HEK293T (cell line): ENCODE data around the gene NR6A1.

ENCODE experiments used
- CTCF ChIA-PET: fragments of 350-600 bp; formaldehyde crosslinking; extraction: SDS; loops from one replicate; lab custom pipeline; 2021; ENCODE audit warnings: antibody characterized with exemption, inconsistent platforms; lab: Yijun Ruan, JAX
- POLR2A ChIA-PET: fragments of 350-600 bp; formaldehyde crosslinking; extraction: SDS; loops from one replicate; lab custom pipeline; 2020; ENCODE audit warnings: antibody characterized with exemption, inconsistent platforms; lab: Yijun Ruan, JAX
- DNase-seq: peaks from one replicate; pipeline ENCODE4 v3.0.0; 2012; ENCODE audit warnings: mixed read lengths; ENCODE audit errors: extremely low spot score
- ARNT ChIP-seq: fragments of 450-650 bp; IDR thresholded peaks from 2 replicates; pipeline ENCODE4 v1.6.1; 2017; ENCODE audit warnings: mild to moderate bottlenecking
- BHLHE40 ChIP-seq: fragments of 450-650 bp; IDR thresholded peaks from 2 replicates; pipeline ENCODE4 v1.6.1; 2016; ENCODE audit warnings: mild to moderate bottlenecking, moderate library complexity, borderline replicate concordance
- CTBP1 ChIP-seq: fragments of 450-650 bp; IDR thresholded peaks from 2 replicates; pipeline ENCODE4 v1.6.1; 2016; ENCODE audit warnings: borderline replicate concordance
- ELF4 ChIP-seq: fragments of 450-650 bp; IDR thresholded peaks from 2 replicates; pipeline ENCODE4 v1.6.1; 2017; ENCODE audit warnings: antibody characterized with exemption
- FOXA1 ChIP-seq: fragments of 450-650 bp; IDR thresholded peaks from 2 replicates; pipeline ENCODE4 v1.6.1; 2016; ENCODE audit warnings: mild to moderate bottlenecking
- FOXK2 ChIP-seq: fragments of 450-650 bp; IDR thresholded peaks from 2 replicates; pipeline ENCODE4 v1.6.1; 2016; ENCODE audit warnings: mild to moderate bottlenecking
- FOXM1 ChIP-seq: fragments of 450-650 bp; IDR thresholded peaks from 2 replicates; pipeline ENCODE4 v1.6.1; 2017; ENCODE audit warnings: mild to moderate bottlenecking, borderline replicate concordance
- HDGF ChIP-seq: fragments of 450-650 bp; IDR thresholded peaks from 2 replicates; pipeline ENCODE4 v1.6.1; 2017; ENCODE audit warnings: antibody characterized with exemption, borderline replicate concordance
- L3MBTL2 ChIP-seq: fragments of 450-650 bp; conservative IDR thresholded peaks from 2 replicates; pipeline ENCODE4 v1.6.1; 2016; ENCODE audit warnings: mild to moderate bottlenecking
- LEF1 ChIP-seq: fragments of 450-650 bp; IDR thresholded peaks from 2 replicates; pipeline ENCODE4 v1.6.1; 2017; ENCODE audit warnings: mild to moderate bottlenecking, borderline replicate concordance
- NFRKB ChIP-seq: fragments of 450-650 bp; IDR thresholded peaks from 2 replicates; pipeline ENCODE4 v1.6.1; 2016; ENCODE audit warnings: mild to moderate bottlenecking, moderate library complexity
- PKNOX1 ChIP-seq: fragments of 450-650 bp; IDR thresholded peaks from 2 replicates; pipeline ENCODE4 v1.6.1; 2016
- SP1 ChIP-seq: fragments of 450-650 bp; IDR thresholded peaks from 2 replicates; pipeline ENCODE4 v1.6.1; 2017
- SUZ12 ChIP-seq: fragments of 450-650 bp; IDR thresholded peaks from 2 replicates; pipeline ENCODE4 v1.6.1; 2016; ENCODE audit warnings: mild to moderate bottlenecking
- TARDBP ChIP-seq: fragments of 450-650 bp; IDR thresholded peaks from 2 replicates; pipeline ENCODE4 v1.6.1; 2016
- ZNF384 ChIP-seq: fragments of 450-650 bp; IDR thresholded peaks from 2 replicates; pipeline ENCODE4 v1.6.1; 2016

NR6A1 gene

DNA sequence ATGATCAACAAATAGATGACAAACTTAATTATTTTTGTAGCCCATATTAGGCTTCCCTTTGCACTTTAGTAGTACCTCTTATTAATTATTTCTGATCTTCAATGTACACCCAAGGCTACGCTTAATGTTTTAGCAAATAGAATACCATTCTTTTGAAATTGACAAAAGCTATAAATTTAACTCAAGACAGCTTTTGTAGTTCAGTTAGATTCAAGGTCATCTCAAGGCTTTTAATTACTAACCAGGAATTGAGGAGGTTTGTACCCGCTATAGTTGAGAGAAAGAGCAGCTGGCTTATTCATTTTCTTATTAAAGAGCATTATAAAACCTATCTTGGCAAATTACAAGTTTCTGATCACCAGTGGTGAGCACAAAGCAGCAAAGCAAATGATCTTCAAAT lies 15.1 kb downstream of the NR6A1 start:
- ChIA-PET POLR2A (no interaction called here), CTCF (no interaction called here)
- TF ChIP-seq NFRKB (no peak), BHLHE40 (no peak), FOXM1 (no peak), FOXK2 (no peak), SUZ12 (no peak), FOXA1 (no peak), ZNF384 (no peak), SP1 (no peak), LEF1 (no peak), ELF4 (no peak), CTBP1 (no peak), TARDBP (no peak), ARNT (no peak), PKNOX1 (no peak), HDGF (no peak), L3MBTL2 (no peak)
- DNase-seq, result no peak

DNA sequence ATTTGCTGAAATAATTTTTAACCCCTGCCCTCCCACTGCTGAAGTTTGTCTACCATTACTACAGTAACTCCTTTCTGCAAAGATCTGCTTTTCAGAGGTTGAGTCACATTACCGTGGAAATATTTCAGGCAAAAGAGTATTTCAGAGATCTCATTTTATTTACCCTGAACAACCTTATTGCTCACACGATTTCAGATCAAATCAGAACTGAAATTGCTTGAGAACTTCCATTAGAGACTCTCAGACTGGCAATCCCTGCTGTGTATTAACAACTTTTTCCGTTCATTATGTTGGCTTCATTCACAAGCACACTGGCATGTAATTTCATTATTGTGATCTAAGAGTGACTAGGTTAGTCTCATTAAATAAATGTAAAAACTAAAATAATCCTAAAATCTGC lies 16.1 kb downstream of the NR6A1 start:
- DNase-seq, result no peak
- TF ChIP-seq ZNF384 (no peak), LEF1 (no peak), CTBP1 (no peak), ARNT (no peak), FOXK2 (no peak), BHLHE40 (no peak), ELF4 (no peak)
- ChIA-PET CTCF (no interaction called here), POLR2A (no interaction called here)

DNA sequence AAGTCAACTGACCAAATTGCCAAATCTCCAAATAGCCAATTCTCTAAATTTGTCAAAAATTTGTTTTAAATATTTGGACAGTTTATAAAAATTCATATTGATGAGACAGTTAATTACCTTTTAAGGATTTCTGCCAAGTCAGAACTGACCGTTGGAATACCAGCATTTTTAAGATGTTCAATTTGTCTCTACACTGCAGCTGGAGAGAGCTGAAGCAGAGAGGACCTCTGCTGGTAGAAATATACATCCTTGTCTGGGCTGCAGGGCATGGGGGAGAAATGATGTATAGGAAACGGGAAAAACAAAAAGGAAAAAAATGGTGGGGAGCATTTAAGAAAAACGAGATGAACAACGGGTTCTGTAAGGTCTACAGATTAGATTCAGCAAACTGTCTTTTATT lies 16.8 kb downstream of the NR6A1 start:
- POLR2A ChIA-PET, result no interaction called here
- CTCF ChIA-PET, result no interaction called here
- no peak for DNase-seq
- no peak for TF ChIP-seq NFRKB
- TF ChIP-seq ARNT, result no peak
- no peak for TF ChIP-seq CTBP1
- TF ChIP-seq L3MBTL2, result no peak

- DNase-seq, result no peak
- POLR2A ChIA-PET, result no interaction called here
- CTCF ChIA-PET, result interaction anchor here (2.2 kb wide), 1 partner anchor 11 kb away, joined by 6 read pairs; no protein-coding TSS in a partner anchor
- TF ChIP-seq SP1, result no peak
- no peak for TF ChIP-seq LEF1
- no peak for TF ChIP-seq FOXK2
- no peak for TF ChIP-seq PKNOX1
- TF ChIP-seq L3MBTL2, result no peak
Observed at GRCh38 chr9:124752967-124753366, 18.1 kb downstream of the NR6A1 start.

GRCh38 chr9:124749781-124750180 lies 21.3 kb downstream of the NR6A1 start:
- no peak for TF ChIP-seq BHLHE40
- TF ChIP-seq FOXM1, result no peak
- no peak for TF ChIP-seq NFRKB
- TF ChIP-seq FOXA1, result no peak
- TF ChIP-seq PKNOX1, result no peak
- DNase-seq, result no peak
- ChIA-PET CTCF (interaction anchor here (0.7 to 1.1 kb wide), 2 partner anchors 37 to 190 kb away, joined by 3 to 4 read pairs; no protein-coding TSS in a partner anchor), POLR2A (no interaction called here)

DNA sequence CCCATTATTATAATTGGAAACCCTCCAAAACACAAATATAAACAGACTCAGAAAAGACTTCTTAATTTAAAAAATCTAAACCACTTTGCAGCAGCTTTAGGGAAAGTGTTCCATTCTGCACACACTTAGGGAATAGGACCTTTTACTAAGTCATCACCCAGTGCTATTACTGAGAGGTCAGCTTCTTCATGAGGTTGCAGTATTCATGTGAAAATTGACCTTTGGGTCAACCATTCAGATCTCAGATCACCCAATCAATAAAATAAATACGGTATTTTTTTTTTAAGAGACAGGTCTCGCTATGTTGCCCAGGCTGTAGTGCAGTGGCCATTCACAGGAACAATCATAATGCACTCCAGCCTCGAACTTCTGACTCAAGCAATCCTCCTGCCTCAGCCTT lies 21.8 kb downstream of the NR6A1 start:
- DNase-seq, result no peak
- ChIA-PET CTCF (interaction anchor here (0.7 to 1.1 kb wide), 3 partner anchors 37 to 189 kb away, joined by 3 to 8 read pairs (median 4); no protein-coding TSS in a partner anchor), POLR2A (no interaction called here)
- TF ChIP-seq FOXM1 (no peak), CTBP1 (no peak), BHLHE40 (no peak), L3MBTL2 (no peak), PKNOX1 (no peak), FOXK2 (no peak)

DNA sequence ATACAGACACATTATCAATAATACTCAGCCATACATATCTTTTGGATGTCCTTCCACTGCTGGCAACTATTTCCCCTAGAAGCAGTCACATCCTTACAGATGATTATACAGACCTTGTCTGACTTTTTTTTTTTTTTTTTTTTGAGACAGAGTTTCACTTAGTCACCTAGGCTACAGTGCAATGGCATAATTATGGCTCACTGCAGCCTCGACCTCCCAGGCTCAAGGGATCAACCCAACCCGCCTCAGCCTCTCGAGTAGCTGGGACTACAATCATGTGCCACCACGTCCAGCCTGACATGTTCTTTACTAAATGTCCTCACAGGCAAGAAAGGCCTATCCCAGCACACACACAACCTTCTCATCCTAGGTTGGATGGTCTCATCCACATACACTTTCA lies 24.0 kb downstream of the NR6A1 start:
- CTCF ChIA-PET, result no interaction called here
- DNase-seq, result no peak
- POLR2A ChIA-PET, result no interaction called here
- 0 out of 2 replicates have a peak, but pooled peaks have one; percentile 27 for TF ChIP-seq ZNF384
- no peak for TF ChIP-seq FOXM1
